Pulmonary artery endothelial cell (primary cell): Measurements from ENCODE around the gene XRCC4. TPM values are rescaled to one million over a fixed set of nuclear protein-coding genes. Genes with fewer than 3 reads are reported as not detected.

Experiments used
- DNase-seq: peaks from one replicate; pipeline ENCODE4 v3.0.0-alpha.2; 2011; ENCODE audit warnings: low read depth, low spot score
- total RNA-seq: library from RNA; depleted of rRNA; stranded (reverse); fragments of >200 nt; gene quantifications from 2 replicates; pipeline ENCODE4 v1.2.3, GENCODE V29; 2014

XRCC4 gene
- total RNA-seq, 1 donor from 2014 or later, result 8.8 TPM

- no peak for DNase-seq
These were observed 5.9 kb upstream of the XRCC4 start for GRCh38 chr5:83071286-83072051.

DNA sequence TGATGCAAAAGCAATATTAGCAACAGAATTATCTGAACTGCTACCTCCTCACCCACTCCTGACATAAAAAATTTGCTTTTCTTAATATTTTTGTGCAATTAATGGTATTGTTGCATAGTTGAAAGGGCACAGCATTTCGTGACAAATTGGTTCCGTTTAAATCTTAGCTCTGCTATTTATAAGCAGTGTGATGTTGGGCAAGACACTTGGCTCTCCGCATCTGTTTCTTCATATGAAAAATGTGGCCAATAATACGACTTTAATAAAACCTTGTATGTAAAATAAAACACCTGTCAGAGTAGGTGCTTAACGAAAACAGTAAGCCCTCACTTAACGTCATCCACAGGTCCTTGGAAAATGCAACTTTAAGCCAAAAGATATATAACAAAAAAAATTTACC lies 4.4 kb upstream of the XRCC4 start:
- DNase-seq, result no peak

- DNase-seq, result no peak
These were observed 415 bp downstream of the XRCC4 start for GRCh38 chr5:83077662-83078261.

- no peak for DNase-seq
These were observed 5.4 kb downstream of the XRCC4 start for GRCh38 chr5:83082750-83083149.

- no peak for DNase-seq
These were observed 7.0 kb downstream of the XRCC4 start for GRCh38 chr5:83084336-83084735.

DNA sequence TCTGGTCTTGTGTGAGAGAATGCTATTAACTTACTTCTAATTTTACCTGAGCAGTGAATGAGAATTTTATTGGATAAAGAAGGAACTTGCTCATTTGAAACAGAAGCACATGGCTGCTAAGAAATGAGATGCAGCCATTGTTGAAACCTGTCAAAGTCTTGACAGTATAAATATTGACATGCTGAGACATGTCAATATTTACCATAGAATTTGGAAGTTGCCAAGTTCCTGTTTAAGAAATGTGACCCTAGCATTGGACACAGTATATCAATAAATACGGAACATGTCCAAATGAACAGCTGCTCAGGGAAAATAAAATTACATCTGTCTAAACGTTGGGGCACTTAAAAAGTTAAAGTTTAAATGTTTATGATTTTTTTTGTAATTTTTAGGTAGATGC lies 7.8 kb downstream of the XRCC4 start:
- DNase-seq, result no peak

DNA sequence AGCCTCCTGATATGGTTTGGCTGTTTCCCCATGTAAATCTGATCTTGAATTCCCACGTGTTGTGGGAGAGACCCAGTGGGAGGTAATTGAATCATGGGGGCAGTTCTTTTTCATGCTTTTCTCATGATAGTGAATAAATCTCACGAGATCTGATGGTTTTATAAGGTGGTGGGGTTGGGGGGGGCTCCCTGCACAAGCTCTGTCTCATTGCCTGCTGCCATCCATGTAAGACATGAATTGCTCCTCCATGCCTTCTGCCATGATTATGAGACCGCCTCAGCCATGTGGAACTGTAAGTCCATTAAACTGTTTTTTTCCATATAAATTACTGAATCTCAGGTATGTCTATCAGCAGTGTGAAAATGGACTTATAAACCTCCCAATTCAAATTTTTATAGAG lies 12.8 kb downstream of the XRCC4 start:
- DNase-seq, result no peak

GRCh38 chr5:83092619-83093018 lies 15.3 kb downstream of the XRCC4 start:
- no peak for DNase-seq

- DNase-seq, result no peak
These were observed 16.3 kb downstream of the XRCC4 start for GRCh38 chr5:83093692-83094091.

- no peak for DNase-seq
These were observed 18.0 kb downstream of the XRCC4 start for GRCh38 chr5:83095163-83095956.

DNA sequence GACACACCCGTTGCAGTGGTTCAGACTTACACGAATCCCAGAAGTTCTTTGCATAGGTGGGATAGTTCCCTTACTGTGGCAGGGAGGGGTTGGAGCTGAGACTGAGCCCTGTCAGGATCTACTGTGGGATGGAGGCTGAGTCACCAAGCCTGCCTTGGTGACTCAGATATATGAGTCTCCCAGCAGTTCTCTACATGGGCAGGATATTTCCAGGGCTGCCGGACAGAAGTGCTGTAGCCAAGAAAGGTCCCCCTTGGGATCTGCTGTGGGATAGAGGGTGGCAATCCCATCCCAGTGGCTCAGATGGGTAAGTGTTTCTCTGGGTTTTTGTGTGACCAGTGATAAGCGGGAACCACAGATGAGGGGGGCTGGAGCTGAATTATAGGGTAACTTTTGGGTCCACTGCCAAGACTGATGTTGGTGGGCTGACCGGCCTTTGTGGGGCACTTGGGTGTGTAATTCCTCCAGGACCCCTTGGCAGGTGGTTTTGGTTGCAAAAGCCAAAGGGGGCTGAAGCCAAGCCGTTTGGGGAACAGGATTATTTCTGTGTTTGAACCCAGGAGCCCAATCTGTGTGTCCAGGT lies 18.7 kb downstream of the XRCC4 start:
- peak; percentile 19 for DNase-seq

GRCh38 chr5:83096660-83097339 lies 19.5 kb downstream of the XRCC4 start:
- DNase-seq, result no peak

DNA sequence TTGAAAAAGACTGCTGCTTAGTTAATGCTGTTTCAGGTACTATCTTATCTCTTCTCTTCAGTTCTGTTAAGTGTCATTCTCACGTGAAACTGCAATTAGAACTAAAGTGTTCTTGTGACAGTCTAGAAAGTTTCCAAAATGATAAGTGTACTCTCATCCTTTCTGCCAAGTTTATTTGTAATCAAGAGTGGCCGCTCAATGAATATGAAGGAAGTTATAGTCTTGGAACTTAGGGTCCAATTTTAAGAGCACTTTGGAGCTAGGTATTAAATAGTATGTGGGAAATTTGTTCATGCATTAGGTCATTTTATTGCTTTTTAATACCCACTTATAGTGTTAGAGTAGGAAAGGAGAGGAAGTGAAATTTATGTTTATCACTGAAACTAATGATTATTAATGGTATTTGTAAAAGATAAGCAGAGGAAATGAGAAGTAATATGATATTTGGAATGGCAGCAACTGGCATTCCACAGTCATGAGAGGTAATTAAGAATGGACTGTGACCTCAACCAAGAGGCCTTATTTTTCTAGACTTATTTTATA lies 20.4 kb downstream of the XRCC4 start:
- DNase-seq, result peak; percentile 30

GRCh38 chr5:83099001-83099400 lies 21.7 kb downstream of the XRCC4 start:
- DNase-seq, result no peak

- no peak for DNase-seq
These were observed 22.1 kb downstream of the XRCC4 start for GRCh38 chr5:83099445-83099844.

DNA sequence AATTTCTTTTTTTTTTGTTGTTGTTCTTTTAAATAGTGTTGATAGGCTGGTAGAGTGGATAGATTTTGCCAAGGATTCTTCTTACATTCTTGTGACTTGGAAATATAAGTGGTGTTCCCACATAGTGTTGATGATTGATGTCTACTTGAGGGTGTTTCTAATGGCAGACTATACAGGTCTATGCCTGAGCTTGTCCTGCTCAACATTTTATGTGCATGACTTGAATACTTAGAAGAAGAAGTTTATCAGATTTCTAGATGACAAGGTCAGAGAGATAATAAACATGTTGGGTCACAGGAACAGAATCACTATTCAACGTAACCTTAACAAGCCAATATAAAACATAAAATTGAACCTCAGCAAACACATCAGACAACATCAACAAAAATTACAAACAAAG lies 24.2 kb downstream of the XRCC4 start:
- no peak for DNase-seq

DNA sequence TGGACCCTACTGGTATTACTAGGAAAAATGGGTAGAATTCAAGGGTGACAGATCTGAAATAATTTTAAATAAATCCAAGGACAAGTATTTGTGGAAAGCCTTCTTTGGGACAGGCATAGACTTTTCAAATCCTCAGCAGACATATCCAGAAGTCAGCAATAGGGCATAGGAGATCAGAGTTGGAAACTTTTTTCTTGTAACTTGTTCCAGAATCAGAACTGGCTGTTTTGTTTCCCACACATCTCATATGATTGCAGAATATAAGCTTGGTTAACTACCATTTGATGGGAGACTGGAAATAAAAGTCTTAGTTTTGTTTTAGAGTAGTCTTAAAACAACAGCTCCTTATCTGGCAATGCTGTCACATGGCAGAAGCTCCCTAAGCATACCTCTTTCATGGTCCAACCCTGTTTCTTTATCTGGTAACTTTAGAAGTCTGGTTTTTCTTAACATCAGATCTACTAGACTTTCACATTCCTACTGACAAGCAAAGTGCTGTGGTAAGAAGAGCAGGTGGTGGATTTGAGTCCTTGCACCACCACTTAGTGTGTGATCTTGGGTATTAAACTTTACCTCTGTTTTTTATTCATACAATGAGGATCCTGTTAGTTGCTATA lies 25.1 kb downstream of the XRCC4 start:
- no peak for DNase-seq

GRCh38 chr5:83104021-83104420 lies 26.7 kb downstream of the XRCC4 start:
- DNase-seq, result no peak

- no peak for DNase-seq
These were observed 30.5 kb downstream of the XRCC4 start for GRCh38 chr5:83107692-83108420.

DNA sequence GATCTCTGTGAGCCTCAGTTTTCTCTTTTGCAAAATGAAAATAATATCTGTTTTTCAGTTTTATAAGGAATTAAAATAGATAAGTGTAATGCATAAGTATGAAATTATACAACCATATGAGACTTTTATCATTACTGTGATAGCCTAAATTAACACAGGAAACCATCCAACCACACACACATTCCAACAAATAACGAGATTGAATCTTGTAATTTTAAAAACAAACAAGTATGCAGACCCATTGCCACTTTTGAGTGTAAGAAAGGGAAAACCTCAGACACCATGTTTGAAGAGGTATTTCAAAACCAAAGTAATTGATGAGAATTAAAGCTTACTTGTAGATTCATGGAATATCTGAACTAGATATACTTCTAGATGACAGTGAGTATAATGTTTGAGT lies 32.0 kb downstream of the XRCC4 start:
- DNase-seq, result no peak
